ENCODE measurements around the gene MMS22L. TPM values are rescaled to one million over a fixed set of nuclear protein-coding genes. Genes with fewer than 3 reads are reported as not detected.

The MMS22L gene
- total RNA-seq, 1 donor from 2014 or later, result 9.4 TPM

DNA sequence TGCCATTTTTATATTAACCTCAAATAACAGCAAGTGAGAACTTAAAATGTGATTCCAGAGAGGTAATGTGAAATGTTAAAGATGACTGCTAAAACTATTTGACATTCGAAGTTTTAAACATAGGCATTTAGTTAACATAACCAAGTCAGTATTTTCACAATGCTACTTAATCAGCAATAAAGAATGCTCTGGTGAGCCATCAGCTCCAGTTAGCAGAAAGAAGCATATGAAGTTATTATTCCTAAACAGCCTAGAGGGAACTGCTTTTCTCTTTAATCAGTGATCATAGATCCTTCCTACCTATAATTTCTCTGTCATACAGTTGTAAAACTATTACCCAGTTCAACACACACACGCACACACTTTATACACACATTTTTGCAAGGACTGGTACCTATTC is 60.1 kb downstream of the MMS22L start:
- Histone ChIP-seq H3K27me3 (ENCODE audit: control insufficient read depth, insufficient read depth, low read length) (no peaks in the 10 kb centered on the region), H3K4me3 (ENCODE audit: low read depth, low read length) (no peak overlapping the region), H3K36me3 (ENCODE audit: control insufficient read depth, insufficient read depth, low read length) (no peaks in the 10 kb centered on the region)
- no peak for DNase-seq (ENCODE audit: low read depth)
- TF ChIP-seq, protein P1, sequence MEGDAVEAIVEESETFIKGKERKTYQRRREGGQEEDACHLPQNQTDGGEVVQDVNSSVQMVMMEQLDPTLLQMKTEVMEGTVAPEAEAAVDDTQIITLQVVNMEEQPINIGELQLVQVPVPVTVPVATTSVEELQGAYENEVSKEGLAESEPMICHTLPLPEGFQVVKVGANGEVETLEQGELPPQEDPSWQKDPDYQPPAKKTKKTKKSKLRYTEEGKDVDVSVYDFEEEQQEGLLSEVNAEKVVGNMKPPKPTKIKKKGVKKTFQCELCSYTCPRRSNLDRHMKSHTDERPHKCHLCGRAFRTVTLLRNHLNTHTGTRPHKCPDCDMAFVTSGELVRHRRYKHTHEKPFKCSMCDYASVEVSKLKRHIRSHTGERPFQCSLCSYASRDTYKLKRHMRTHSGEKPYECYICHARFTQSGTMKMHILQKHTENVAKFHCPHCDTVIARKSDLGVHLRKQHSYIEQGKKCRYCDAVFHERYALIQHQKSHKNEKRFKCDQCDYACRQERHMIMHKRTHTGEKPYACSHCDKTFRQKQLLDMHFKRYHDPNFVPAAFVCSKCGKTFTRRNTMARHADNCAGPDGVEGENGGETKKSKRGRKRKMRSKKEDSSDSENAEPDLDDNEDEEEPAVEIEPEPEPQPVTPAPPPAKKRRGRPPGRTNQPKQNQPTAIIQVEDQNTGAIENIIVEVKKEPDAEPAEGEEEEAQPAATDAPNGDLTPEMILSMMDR (IDR thresholded peaks at IDR 0.05; ENCODE audit: insufficient read depth, low read length, poor library complexity, severe bottlenecking), result no peak

DNA sequence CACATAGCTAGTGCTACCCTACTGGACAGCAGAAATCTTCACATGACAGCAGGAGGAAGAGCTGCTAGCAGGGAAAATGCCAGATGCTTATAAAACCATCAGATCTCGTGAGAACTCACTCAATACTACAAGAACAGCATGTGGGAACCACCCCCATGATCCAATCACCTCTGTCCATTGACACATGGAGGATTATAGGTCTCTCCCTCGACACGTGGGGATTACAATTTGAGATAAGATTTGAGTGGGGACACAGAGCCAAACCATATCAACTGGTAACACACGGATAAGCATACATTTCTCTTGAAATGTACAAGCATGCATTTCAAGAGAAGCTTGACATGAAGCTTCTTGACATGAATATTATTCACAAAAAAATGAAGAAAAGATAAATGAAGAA is 64.1 kb downstream of the MMS22L start:
- DNase-seq (ENCODE audit: low read depth), result no peak
- Histone ChIP-seq H3K4me3 (ENCODE audit: low read depth, low read length) (no peak overlapping the region), H3K36me3 (ENCODE audit: control insufficient read depth, insufficient read depth, low read length) (no peaks in the 10 kb centered on the region), H3K27me3 (ENCODE audit: control insufficient read depth, insufficient read depth, low read length) (no peaks in the 10 kb centered on the region)
- TF ChIP-seq, protein P1 (IDR thresholded peaks at IDR 0.05; ENCODE audit: insufficient read depth, low read length, poor library complexity, severe bottlenecking), result no peak

DNA sequence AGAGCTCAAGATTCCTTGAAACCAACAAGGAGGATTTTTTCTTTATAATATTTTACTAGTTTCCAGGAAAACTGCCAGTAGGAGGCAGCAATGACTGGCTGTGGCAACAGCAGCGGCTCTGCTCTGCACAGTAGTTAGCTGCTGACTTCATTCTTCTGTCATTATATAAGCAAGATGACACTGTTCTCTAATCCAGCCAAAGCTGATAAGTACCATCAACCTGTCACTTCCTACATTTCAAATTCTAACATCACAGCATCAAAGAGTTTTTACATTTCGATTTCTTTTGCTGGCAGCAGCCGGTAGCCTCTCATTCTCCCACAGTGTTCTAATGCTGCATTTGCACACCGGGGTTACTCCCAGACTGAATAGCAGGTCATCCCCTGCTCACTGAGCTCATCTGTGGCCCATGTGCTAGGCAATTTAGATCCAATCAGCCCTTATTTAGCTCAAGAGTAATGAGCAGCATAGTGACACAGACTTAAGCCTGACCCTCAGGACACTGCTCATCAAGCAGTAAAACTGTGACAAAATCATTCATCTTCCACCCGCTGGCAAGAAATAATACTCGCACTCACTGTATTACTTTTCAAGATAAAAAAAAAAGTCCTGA is 67.8 kb downstream of the MMS22L start:
- H3K27me3 ChIP-seq (ENCODE audit: control insufficient read depth, insufficient read depth, low read length), result no peaks in the 10 kb centered on the region
- TF ChIP-seq, protein P1 (IDR thresholded peaks at IDR 0.05; ENCODE audit: insufficient read depth, low read length, poor library complexity, severe bottlenecking), result peak; percentile 76

DNA sequence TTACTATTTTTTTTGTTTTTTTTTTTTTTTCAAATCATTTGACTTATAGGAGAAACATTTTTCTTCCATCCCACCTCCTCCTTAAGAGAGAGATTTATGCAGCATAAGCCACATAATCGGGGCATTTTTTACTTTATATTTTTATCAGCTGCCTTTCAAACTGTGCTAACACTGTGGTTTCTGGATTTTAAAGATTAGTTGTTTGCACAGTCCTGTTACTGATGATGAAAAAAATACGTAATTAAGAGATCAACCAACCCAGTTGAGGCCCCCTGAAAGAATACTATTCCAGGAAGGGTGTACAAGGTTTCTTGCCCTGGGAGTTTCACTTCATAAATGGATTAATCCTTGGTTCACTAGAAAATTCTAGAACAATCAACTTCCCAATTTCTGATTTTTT is 68.3 kb downstream of the MMS22L start:
- no peak overlapping the region for H3K4me3 ChIP-seq (ENCODE audit: low read depth, low read length)
- no peaks in the 10 kb centered on the region for H3K36me3 ChIP-seq (ENCODE audit: control insufficient read depth, insufficient read depth, low read length)
- no peak for DNase-seq (ENCODE audit: low read depth)
- TF ChIP-seq, protein P1 (IDR thresholded peaks at IDR 0.05; ENCODE audit: insufficient read depth, low read length, poor library complexity, severe bottlenecking), result no peak
- no peaks in the 10 kb centered on the region for H3K27me3 ChIP-seq (ENCODE audit: control insufficient read depth, insufficient read depth, low read length)

More for the DNA sequence above, 67.8 kb downstream of the MMS22L start:
- no peak overlapping the region for H3K4me3 ChIP-seq (ENCODE audit: low read depth, low read length)
- DNase-seq (ENCODE audit: low read depth), result peak; percentile 12
- no peaks in the 10 kb centered on the region for H3K36me3 ChIP-seq (ENCODE audit: control insufficient read depth, insufficient read depth, low read length)

DNA sequence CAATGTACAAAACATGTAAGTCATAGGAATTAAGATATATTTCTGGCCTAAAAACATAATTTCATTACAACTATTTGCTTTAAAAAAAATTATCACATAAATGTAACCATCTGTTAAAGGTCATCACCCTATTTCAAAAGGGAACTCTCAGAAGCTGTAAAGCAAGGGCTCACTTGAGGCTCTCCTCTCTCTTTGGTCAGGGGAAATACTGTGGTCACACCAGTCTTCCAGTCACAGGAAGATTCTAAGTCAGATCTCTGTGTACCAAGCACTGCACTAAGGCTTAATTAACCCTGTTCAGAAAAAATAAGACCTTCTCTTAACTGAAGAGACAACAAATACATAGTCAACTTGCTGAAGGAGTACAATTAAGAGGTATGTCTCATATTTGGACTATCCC is 75.6 kb downstream of the MMS22L start:
- DNase-seq (ENCODE audit: low read depth), result no peak
- Histone ChIP-seq H3K36me3 (ENCODE audit: control insufficient read depth, insufficient read depth, low read length) (no peaks in the 10 kb centered on the region), H3K4me3 (ENCODE audit: low read depth, low read length) (no peak overlapping the region), H3K27me3 (ENCODE audit: control insufficient read depth, insufficient read depth, low read length) (no peaks in the 10 kb centered on the region)
- TF ChIP-seq, protein P1 (IDR thresholded peaks at IDR 0.05; ENCODE audit: insufficient read depth, low read length, poor library complexity, severe bottlenecking), result no peak

DNA sequence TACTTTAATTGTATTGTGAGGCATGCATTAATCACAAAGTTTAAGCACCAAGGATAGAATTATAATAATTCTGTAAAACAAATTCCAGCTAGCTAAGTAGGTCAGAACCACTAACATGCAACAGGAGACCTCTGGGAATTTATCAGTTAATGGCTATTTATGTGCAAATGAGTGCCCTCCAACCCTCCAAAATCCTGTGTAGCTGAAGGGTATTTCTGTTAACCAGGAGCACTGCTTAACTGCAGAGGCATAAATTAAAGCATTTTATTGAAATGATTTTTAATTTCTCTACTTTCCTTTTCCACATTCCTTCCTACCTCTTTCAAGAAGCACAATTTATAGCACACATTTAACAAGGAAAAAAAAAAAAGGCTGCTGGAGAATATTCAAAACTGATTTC is 77.0 kb downstream of the MMS22L start:
- DNase-seq (ENCODE audit: low read depth), result no peak
- Histone ChIP-seq H3K27me3 (ENCODE audit: control insufficient read depth, insufficient read depth, low read length) (no peaks in the 10 kb centered on the region), H3K36me3 (ENCODE audit: control insufficient read depth, insufficient read depth, low read length) (no peaks in the 10 kb centered on the region), H3K4me3 (ENCODE audit: low read depth, low read length) (no peak overlapping the region)
- TF ChIP-seq, protein P1 (IDR thresholded peaks at IDR 0.05; ENCODE audit: insufficient read depth, low read length, poor library complexity, severe bottlenecking), result no peak
